ENCODE data around the gene NAT14.
A peak's percentile ranks its signal among the peaks of the same experiment; 100 is the strongest.

DNA sequence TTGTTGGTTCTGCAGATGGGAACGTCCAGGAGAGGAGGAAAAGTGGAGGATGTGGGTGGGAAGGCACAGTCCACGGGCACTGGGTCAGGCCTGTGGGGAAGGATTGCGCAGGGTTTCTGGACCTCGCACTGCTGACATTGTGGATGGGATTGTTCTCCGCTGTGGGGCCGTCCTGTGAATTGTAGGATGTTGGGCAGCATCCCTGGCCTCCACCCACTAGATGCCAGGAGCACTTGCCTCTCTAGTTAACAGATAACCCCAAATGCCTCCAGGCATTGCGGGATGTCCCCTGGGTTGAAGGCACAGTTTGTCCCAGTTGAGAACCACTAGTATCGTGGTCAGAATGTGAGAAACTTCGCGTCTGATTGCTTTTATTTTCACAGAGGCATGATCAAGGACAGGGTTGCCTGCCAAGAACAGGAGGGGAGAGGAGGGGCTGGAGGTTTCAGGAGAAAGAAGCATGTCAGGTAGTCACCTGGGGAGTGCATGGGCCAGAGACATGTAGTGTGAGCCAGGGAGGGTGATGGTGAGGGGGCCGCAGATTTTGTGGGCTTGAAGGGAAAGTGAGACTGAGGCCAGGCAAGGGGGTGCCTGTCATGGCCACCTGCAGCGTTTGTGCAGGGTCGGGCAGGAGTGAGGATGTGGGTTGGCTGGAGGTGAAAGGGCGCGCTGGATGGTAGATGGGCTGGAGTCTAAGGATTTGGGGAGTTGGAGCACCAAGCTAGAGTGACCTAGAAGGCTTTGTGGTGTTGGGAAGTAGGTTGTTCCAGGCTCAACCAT is 5.3 kb upstream of the NAT14 start:
- TF ChIP-seq, protein P1, sequence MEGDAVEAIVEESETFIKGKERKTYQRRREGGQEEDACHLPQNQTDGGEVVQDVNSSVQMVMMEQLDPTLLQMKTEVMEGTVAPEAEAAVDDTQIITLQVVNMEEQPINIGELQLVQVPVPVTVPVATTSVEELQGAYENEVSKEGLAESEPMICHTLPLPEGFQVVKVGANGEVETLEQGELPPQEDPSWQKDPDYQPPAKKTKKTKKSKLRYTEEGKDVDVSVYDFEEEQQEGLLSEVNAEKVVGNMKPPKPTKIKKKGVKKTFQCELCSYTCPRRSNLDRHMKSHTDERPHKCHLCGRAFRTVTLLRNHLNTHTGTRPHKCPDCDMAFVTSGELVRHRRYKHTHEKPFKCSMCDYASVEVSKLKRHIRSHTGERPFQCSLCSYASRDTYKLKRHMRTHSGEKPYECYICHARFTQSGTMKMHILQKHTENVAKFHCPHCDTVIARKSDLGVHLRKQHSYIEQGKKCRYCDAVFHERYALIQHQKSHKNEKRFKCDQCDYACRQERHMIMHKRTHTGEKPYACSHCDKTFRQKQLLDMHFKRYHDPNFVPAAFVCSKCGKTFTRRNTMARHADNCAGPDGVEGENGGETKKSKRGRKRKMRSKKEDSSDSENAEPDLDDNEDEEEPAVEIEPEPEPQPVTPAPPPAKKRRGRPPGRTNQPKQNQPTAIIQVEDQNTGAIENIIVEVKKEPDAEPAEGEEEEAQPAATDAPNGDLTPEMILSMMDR (IDR thresholded peaks at IDR 0.05): peak in 1 of 6 experiments; percentile 26
- TF ChIP-seq POLR2A (IDR thresholded peaks at IDR 0.05): peak in 1 of 2 donors; percentile 29
